Measurements from ENCODE around the gene DEF6. TPM values are rescaled to one million over a fixed set of nuclear protein-coding genes. Genes with fewer than 3 reads are reported as not detected.

Gene DEF6
- total RNA-seq, 1 donor from 2014 or later = 0.47 TPM

GRCh38 chr6:35343835-35344550 lies 46.4 kb downstream of the DEF6 start:
- no peak for DNase-seq

GRCh38 chr6:35351422-35351821 lies 53.8 kb downstream of the DEF6 start:
- DNase-seq = no peak

- DNase-seq = no peak
These were observed 55.1 kb downstream of the DEF6 start for GRCh38 chr6:35352735-35353134.

GRCh38 chr6:35354361-35355135 lies 56.9 kb downstream of the DEF6 start:
- DNase-seq = no peak

GRCh38 chr6:35356391-35356790 lies 58.8 kb downstream of the DEF6 start:
- no peak for DNase-seq

GRCh38 chr6:35357677-35358076 lies 60.1 kb downstream of the DEF6 start:
- DNase-seq = no peak

- no peak for DNase-seq
These were observed 60.5 kb downstream of the DEF6 start for GRCh38 chr6:35358086-35358485.

GRCh38 chr6:35359346-35359743 lies 61.7 kb downstream of the DEF6 start:
- DNase-seq = no peak

- DNase-seq = no peak
These were observed 62.2 kb downstream of the DEF6 start for GRCh38 chr6:35359744-35360348.

- peak; percentile 59 for DNase-seq
These were observed 62.9 kb downstream of the DEF6 start for GRCh38 chr6:35360349-35361138.

GRCh38 chr6:35362200-35362599 lies 64.6 kb downstream of the DEF6 start:
- no peak for DNase-seq

- DNase-seq = no peak
These were observed 65.7 kb downstream of the DEF6 start for GRCh38 chr6:35363293-35363750.

- DNase-seq = no peak
These were observed 68.1 kb downstream of the DEF6 start for GRCh38 chr6:35365594-35366203.

GRCh38 chr6:35366204-35366596 lies 68.6 kb downstream of the DEF6 start:
- DNase-seq = no peak

GRCh38 chr6:35367646-35368037 lies 70.0 kb downstream of the DEF6 start:
- no peak for DNase-seq

GRCh38 chr6:35368038-35368887 lies 70.6 kb downstream of the DEF6 start:
- DNase-seq = no peak

- DNase-seq = peak; percentile 41
These were observed 72.6 kb downstream of the DEF6 start for GRCh38 chr6:35370124-35370741.

GRCh38 chr6:35370785-35371493 lies 73.3 kb downstream of the DEF6 start:
- no peak for DNase-seq
